AML-193 (cell line): ENCODE results near the gene ANHX.
"Not testable (repeated sequence)": the region's sequence is repeated elsewhere in the genome, so short reads cannot be mapped to it uniquely, and the experiment has no call there.

Experiments
- DNase-seq, 2 experiments: peaks; one replicate each; lab custom pipeline; 2025; lab: John Stamatoyannopoulos, UW

The ANHX gene

GRCh38 chr12:133235401-133236112 is at the start of gene ANHX:
ANHX (minus strand) TSS chr12:133235877; CDS start chr12:133234356, 1,521 bp downstream.
- no peak for DNase-seq

- DNase-seq, result not testable (repeated sequence)
These were observed 29.0 kb upstream of the ANHX start for GRCh38 chr12:133264668-133265067.

DNA sequence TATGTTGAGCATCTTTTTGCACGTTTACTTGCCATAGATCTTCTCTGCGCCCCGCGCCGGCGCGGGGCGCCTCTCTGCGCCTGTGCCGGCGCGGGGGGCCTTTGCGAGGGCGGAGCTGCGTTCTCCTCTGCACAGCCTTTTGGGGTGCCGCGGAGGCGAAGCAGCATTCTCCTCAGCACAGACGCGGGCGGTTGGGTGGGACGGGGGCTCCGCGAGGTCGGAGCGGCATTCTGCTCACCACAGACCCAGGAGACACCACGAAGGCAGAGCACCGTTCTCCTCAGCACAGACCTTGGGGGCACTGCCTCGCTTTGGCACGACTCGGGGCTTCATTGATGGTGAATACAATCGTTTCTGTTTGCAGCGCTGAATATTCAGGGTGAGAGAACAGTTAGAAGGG is 28.5 kb upstream of the ANHX start:
- DNase-seq, result no peak

DNA sequence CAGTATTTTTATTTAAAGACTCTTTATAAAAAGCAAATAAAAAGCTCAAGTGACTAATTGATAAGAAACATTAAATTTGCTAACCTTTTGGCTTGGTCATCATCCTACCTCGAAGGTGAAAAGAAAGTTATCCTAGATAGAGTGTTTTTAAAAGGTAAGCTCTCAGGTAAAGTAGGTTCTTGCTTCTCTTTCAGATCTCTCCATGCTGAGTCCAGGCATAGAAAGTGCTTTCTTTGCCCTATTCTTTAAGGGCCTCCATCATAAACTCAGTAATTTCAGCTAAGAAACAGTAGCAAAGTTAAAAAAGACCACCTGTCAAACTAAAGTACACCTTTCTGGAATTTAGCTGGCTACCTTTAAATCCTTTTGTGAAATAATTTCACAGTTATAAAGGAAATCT is 20.6 kb upstream of the ANHX start:
- DNase-seq, result no peak

GRCh38 chr12:133255833-133256232 is 20.2 kb upstream of the ANHX start:
- DNase-seq, result not testable (repeated sequence)

DNA sequence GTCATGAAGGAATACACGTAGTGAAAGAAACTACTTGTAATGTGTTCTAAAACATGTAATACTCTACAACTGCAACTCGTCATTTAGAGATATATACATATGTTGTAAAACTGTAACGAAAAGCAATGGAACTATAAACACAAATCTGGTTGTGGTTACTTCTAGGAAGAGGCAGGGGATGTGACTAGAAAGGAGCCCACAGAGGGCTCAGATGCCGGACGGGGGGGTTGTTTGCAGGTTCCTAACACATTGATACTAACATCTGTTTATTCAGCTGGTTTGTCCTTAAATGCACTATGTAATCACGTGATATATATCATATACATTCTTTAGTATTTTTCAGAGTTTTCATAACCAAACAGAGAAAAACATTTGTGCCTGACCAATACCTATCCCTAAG is 16.1 kb upstream of the ANHX start:
- no peak for DNase-seq

- DNase-seq, result no peak
These were observed 879 bp upstream of the ANHX start for GRCh38 chr12:133236556-133236955.

DNA sequence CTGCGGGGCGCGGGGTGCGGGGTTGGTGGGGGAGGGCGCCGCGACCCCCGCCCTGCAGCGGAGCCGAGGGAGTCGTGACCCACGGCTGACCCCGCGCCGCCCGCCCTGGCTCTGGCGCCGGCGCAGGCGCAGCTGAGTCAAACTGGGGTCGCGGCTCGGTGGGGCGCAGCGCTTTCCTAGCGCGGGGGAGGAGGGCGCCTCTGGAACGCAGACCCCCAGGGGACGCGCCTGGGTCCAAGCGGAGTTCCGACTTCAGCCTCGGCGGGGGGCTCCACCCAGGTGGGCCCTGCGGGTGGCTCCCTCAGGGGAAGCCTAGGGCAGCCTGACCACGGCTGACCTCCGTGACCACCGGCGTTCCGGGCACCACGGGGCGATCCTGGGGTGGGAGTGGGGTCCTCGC is 467 bp upstream of the ANHX start:
- no peak for DNase-seq

GRCh38 chr12:133234971-133235370 is 706 bp downstream of the ANHX start:
- no peak for DNase-seq

- no peak for DNase-seq
These were observed 1.6 kb downstream of the ANHX start for GRCh38 chr12:133233993-133234564.

DNA sequence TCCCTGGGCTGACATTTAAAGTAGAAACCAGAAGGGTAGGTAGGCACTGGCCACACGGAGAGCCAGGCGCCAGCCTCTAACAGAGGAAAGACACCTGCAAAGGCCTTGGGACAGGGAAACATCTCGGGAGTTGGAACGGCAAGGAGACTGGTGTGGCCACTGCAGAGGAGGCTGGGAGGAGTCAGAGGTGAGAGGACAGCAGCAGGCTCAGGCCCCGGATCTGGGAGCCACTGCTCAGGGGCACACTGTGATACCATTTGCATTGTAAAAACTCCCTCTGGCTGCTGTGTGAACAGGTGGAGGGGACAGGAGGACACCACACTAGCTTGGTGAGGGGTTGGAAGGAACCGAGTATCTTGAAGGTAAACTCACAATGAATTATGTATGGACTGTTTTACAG is 2.7 kb downstream of the ANHX start:
- no peak for DNase-seq

GRCh38 chr12:133231001-133231400 is 4.7 kb downstream of the ANHX start:
- no peak for DNase-seq

DNA sequence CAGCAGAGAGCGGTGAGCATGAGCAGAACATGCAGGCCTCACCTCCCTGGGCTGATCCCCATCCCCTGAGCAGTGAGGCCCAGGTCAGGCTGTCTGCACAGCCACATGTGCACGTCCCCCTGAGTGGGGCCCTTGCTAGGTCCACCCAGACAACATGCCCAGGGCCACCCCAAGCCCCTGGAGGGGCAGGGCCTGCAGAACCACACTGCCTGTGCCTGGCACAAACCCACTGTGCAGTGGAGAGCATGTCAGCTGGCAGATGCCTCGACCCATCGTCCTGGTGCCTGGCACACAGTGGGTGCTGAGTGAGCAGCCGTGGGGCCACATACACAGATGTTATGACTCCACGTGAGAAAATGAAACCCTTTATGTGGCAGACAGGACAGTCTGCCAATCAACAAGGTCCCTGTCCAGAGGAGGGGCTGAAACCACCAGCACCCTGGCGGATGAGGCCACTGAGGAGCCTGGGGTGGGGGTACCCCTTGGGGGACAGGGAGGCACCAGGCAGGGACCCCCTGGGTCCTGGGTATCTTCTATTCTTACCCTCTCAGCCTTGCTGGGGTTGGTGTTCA is 8.3 kb downstream of the ANHX start:
- DNase-seq, result no peak

DNA sequence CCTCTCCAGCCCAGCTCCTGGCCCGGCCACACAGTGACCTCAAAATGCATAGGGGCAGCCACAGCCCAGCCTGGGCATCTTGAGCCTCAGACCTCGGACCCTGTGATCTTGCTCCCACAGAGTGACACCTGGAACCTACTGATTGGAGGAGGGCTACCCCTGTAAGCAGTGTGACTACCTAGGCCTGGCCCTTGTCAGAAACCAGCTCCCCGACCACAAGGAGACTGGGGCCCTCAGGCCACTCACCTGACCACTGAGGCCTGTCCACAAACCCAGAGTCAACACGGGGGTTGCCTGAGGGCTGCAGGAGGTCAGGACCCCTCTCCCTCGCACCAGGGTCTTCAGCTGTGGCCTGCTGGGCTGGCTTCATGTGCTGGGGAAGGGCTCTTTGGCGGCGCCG is 9.0 kb downstream of the ANHX start:
- no peak for DNase-seq

DNA sequence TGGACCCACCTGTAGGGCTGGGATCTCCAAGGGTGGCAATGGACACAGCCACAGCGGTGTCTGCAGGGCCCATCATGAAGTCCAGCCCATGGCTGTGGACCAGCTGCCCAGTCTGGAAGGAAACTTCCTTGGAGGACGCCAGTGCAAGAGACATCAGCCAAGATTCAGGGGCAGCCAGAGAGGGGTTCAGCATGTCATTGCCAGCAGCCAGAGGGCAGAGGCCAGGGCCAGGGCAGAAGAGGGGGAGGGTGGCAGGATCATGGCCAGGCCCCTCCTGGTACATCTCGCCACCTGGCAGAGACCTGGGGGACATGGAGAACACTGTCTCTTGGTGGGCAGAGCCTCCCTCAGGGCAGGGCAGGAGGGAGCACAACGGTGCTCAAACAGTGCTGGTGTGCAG is 10.2 kb downstream of the ANHX start:
- DNase-seq, result no peak

GRCh38 chr12:133222211-133222610 is 13.5 kb downstream of the ANHX start:
- no peak for DNase-seq

DNA sequence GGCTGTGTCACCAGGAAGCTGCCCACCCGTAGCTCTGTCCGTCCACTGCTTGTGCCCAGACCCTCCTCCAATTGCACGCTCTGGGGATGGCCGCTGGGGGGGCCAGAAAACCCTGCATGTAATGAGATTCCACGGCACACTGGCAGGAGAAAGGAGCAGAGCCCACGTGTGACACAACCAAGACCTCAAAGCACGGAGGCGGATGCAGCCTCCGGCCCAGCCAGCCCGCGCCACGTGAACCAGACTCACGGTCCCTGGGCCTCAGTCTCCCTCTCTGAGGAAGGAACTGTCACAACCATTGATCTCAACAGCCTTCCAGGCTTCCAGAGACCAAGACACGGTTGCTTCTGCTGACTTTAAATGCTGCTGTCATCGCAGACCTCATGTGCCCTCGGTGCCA is 14.4 kb downstream of the ANHX start:
- DNase-seq, result no peak

GRCh38 chr12:133220521-133220920 is 15.2 kb downstream of the ANHX start:
- DNase-seq, result no peak

- no peak for DNase-seq
These were observed 18.5 kb downstream of the ANHX start for GRCh38 chr12:133217219-133217618.

DNA sequence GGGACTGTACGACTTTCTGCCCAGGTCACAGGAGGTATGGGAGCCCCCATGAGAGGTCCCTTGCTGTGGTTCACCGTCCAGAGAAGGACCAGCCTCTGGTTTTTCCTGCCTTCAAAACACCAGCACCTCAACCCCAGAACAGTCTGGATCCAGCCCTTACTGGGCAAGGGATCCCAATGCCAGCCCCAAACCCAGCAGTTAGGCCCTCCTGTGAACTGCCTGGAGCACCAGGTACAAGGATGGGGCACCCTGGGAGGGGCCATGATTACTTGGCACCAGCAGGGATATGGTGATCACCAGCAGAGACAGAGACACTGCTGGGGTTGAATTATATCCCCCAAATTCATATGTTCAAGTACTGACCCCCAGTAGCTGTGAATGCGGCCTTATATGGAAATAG is 20.0 kb downstream of the ANHX start:
- no peak for DNase-seq

DNA sequence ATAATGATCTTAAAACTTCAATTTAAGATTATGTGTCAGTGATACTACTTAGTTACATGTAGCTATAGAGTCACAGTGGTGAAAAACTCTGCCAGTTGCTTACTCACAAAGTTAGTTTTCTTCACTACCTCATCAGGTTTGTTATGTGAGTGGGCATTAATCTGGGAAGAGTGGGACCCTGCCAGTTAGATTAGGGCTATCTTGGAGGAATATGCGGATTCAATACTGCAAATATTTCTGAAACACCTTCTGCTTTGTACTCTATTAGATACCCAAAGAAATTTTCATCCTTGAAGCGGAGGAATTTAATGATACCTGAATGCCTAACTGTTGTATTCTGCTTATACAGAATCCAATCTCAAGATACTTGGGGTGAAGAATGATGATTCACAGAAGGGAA is 29.3 kb downstream of the ANHX start:
- no peak for DNase-seq

GRCh38 chr12:133204264-133204603 is 31.4 kb downstream of the ANHX start:
- DNase-seq, result no peak

DNA sequence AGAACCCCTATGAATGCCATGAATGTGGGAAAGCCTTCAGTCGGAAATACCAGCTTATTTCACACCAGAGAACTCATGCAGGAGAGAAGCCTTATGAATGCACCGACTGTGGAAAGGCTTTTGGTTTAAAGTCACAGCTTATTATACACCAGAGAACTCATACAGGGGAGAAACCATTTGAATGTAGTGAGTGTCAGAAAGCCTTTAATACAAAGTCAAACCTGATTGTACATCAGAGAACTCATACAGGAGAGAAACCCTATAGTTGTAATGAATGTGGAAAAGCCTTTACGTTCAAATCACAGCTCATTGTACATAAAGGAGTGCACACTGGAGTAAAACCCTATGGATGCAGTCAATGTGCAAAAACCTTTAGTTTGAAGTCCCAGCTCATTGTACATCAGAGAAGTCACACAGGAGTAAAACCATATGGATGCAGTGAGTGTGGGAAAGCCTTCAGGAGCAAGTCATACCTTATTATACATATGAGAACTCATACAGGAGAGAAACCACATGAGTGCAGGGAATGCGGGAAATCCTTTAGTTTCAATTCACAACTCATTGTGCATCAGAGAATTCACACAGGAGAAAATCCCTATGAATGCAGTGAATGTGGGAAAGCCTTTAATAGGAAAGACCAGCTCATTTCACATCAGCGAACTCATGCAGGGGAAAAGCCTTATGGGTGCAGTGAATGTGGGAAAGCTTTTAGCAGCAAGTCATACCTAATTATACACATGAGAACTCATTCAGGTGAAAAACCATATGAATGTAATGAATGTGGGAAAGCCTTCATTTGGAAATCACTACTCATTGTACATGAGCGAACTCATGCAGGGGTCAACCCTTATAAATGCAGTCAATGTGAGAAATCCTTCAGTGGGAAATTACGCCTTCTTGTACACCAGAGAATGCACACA is 32.1 kb downstream of the ANHX start:
- DNase-seq, result no peak
